ENCODE measurements around the gene PLCG2.

GRCh38 chr16:81823111-81823510 is 44.0 kb downstream of the PLCG2 start:
- TF ChIP-seq CTCF (IDR thresholded peaks at IDR 0.05) (no peak), POLR2A (IDR thresholded peaks at IDR 0.05) (no peak)
